K562 (cell line): ENCODE data around the gene MYLK3. TPM values are rescaled to one million over a fixed set of nuclear protein-coding genes. Genes with fewer than 3 reads are reported as not detected.

ENCODE experiments used
- CHD7 ChIP-seq: fragments of 200-600 bp; sonication (generic); IDR thresholded peaks from one replicate; pipeline ENCODE4 v1.6.1; 2012; ENCODE audit warnings: mild to moderate bottlenecking, low read depth, low read length, inconsistent platforms
- POLR2G ChIP-seq: fragments of 200-400 bp; formaldehyde crosslinking; IDR thresholded peaks from 2 replicates; pipeline ENCODE4 v1.6.1; 2017; ENCODE audit warnings: low read depth, mild to moderate bottlenecking, antibody characterized with exemption, low read length, moderate library complexity
- SFPQ ChIP-seq: fragments of 200-400 bp; formaldehyde crosslinking; IDR thresholded peaks from 2 replicates; pipeline ENCODE4 v1.6.1; 2017; ENCODE audit warnings: mild to moderate bottlenecking, low read depth, low read length, moderate library complexity
- TCFL5 ChIP-seq: fragments of 250-450 bp; sonication (Bioruptor Pico); conservative IDR thresholded peaks from 2 replicates; pipeline ENCODE4 v1.6.1; 2021; ENCODE audit warnings: mild to moderate bottlenecking, moderate library complexity, matching md5 sums
- ZNF384 ChIP-seq: IDR thresholded peaks from 2 replicates; pipeline ENCODE4 v1.6.1; 2012; ENCODE audit warnings: low read depth, low read length, improper control_type of control experiment
- ZNF436 ChIP-seq: fragments of 250-450, 450-650 bp; sonication (Bioruptor Pico); formaldehyde crosslinking; IDR thresholded peaks from 2 replicates; pipeline ENCODE4 v1.7.0; 2020; ENCODE audit warnings: mild to moderate bottlenecking
- polyA plus RNA-seq, 8 experiments: library from polyadenylated mRNA; depleted of rRNA in 4 of 8; stranded (reverse) in 5 of 8; unstranded in 3 of 8; fragments of >200 nt; fragmentation: Nextera tagmentation in 2 of 8; fragmentation: Illumina TruSeq in 1 of 8; extraction: Ambion mirVana in 2 of 8; extraction: Trizol in 1 of 8; gene quantifications; 2 replicates each; pipeline versions ENCODE4 v1.2.1 to v1.2.3, GENCODE V29; 2011 to 2014; ENCODE audit warnings: inconsistent platforms in 1 of 8, missing spikeins in 1 of 8
- total RNA-seq, 7 experiments: library from RNA; depleted of rRNA in 6 of 7; stranded (reverse); fragments of >200 nt in 6 of 7; fragmentation: Illumina TruSeq in 2 of 7; extraction: Trizol in 2 of 7; gene quantifications; 2 replicates each; pipeline versions ENCODE4 v1.2.1 to v1.2.3, GENCODE V29; 2011 to 2021; ENCODE audit warnings: low replicate concordance in 1 of 7
- TF ChIP-seq, protein P1 (sequence below): fragments of 250-450 bp; sonication (Bioruptor Pico); IDR thresholded peaks from 2 replicates; pipeline ENCODE4 v1.5.0; 2021
- TF ChIP-seq, protein P2 (sequence below): fragments of 450-650 bp; formaldehyde crosslinking; IDR thresholded peaks from 2 replicates; pipeline ENCODE4 v1.4.0; 2020; ENCODE audit warnings: mild to moderate bottlenecking, moderate library complexity

MYLK3 gene
- total and polyA plus RNA-seq, 9 of the 15 experiments (the other 6 are each of a cell fraction or from before 2014, with no cell fraction given), result 0.69 to 10.7 (median 4.7) TPM

- TF ChIP-seq CHD7, result no peak
- no peak for TF ChIP-seq TCFL5 (CRISPR knock-in tag)
- peak; percentile 92 for TF ChIP-seq POLR2G
- TF ChIP-seq SFPQ, result no peak
- TF ChIP-seq ZNF384, result no peak
- TF ChIP-seq, protein P1, sequence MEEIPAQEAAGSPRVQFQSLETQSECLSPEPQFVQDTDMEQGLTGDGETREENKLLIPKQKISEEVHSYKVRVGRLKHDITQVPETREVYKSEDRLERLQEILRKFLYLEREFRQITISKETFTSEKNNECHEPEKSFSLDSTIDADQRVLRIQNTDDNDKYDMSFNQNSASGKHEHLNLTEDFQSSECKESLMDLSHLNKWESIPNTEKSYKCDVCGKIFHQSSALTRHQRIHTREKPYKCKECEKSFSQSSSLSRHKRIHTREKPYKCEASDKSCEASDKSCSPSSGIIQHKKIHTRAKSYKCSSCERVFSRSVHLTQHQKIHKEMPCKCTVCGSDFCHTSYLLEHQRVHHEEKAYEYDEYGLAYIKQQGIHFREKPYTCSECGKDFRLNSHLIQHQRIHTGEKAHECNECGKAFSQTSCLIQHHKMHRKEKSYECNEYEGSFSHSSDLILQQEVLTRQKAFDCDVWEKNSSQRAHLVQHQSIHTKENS (CRISPR knock-in tag), result no peak
- no peak for TF ChIP-seq ZNF436
- TF ChIP-seq, protein P2, sequence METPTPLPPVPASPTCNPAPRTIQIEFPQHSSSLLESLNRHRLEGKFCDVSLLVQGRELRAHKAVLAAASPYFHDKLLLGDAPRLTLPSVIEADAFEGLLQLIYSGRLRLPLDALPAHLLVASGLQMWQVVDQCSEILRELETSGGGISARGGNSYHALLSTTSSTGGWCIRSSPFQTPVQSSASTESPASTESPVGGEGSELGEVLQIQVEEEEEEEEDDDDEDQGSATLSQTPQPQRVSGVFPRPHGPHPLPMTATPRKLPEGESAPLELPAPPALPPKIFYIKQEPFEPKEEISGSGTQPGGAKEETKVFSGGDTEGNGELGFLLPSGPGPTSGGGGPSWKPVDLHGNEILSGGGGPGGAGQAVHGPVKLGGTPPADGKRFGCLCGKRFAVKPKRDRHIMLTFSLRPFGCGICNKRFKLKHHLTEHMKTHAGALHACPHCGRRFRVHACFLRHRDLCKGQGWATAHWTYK, result peak; percentile 67; the same call in 1 of the 2 replicates
These were observed 41.6 kb upstream of the MYLK3 start (continued) for GRCh38 chr16:46789499-46790414.
